ENCODE results near the gene CCDC106. TPM values are rescaled to one million over a fixed set of nuclear protein-coding genes. Genes with fewer than 3 reads are reported as not detected.

The CCDC106 gene
- total and polyA plus RNA-seq, 2 experiments from 2014 or later: 12.0 to 15.2 TPM

DNA sequence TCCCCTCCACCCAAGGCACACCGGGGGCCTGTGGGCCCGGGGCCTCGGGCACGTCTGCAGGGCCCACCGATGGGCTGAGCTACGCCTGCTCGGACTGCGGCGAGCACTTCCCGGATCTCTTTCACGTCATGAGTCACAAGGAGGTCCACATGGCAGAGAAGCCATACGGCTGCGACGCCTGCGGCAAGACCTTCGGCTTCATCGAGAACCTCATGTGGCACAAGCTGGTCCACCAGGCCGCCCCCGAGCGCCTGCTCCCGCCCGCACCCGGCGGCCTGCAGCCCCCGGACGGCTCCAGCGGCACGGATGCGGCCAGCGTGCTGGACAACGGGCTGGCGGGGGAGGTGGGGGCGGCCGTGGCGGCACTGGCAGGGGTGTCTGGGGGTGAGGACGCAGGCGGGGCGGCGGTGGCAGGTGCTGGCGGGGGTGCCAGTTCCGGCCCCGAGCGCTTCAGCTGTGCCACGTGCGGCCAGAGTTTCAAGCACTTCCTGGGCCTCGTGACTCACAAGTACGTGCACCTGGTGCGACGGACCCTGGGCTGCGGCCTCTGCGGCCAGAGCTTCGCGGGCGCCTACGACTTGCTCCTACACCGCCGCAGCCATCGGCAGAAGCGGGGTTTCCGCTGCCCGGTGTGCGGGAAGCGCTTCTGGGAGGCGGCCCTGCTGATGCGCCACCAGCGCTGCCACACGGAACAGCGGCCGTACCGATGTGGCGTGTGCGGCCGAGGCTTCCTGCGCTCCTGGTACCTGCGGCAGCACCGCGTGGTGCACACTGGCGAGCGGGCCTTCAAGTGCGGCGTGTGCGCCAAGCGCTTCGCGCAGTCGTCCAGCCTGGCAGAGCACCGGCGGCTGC is 32.2 kb upstream of the CCDC106 start:
- H3K9me2 ChIP-seq (ENCODE audit: insufficient read depth): no peaks in the 10 kb centered on the region
- no peak overlapping the region for H3K27ac ChIP-seq
- H3K36me3 ChIP-seq (ENCODE audit: low read depth): no peaks in the 10 kb centered on the region; the same call in 1 of the 2 replicates
- no peak overlapping the region for H3K4me3 ChIP-seq
- no peak for DNase-seq
- H3K4me2 ChIP-seq (ENCODE audit: unreplicated experiment): no peak overlapping the region
- peaks cover 24% of the 10 kb centered on the region for H3K79me2 ChIP-seq (ENCODE audit: insufficient read depth)
- no peaks in the 10 kb centered on the region for H3K27me3 ChIP-seq (replicated peaks; ENCODE audit: insufficient read depth)
- H2AFZ ChIP-seq: no peak overlapping the region
- 98 to 99% methylated on average over 72 to 85 of the region's 88 CpGs for WGBS, 2 experiments (ENCODE audit: low coverage in 1 of 2, low lambda C conversion rate in 2 of 2, missing lambda C conversion rate in 2 of 2)
- no peaks in the 10 kb centered on the region for H3K9me3 ChIP-seq (ENCODE audit: low read depth)
- peaks cover 8% of the 10 kb centered on the region; the same call in 1 of the 2 replicates for H3F3A ChIP-seq (ENCODE audit: insufficient read depth)
- no peaks in the 10 kb centered on the region for H4K20me1 ChIP-seq (ENCODE audit: insufficient read depth)
- H3K4me1 ChIP-seq (ENCODE audit: insufficient read depth): no peaks in the 10 kb centered on the region
- TF ChIP-seq EZH2 (IDR thresholded peaks at IDR 0.05; ENCODE audit: insufficient read depth, poor library complexity, severe bottlenecking) (no peak), EZH2phosphoT487 (IDR thresholded peaks at IDR 0.05; ENCODE audit: insufficient read depth, low read depth) (no peak)
- H3K9ac ChIP-seq: no peak overlapping the region
- in situ Hi-C loops (cut with MboI): no loop called here

DNA sequence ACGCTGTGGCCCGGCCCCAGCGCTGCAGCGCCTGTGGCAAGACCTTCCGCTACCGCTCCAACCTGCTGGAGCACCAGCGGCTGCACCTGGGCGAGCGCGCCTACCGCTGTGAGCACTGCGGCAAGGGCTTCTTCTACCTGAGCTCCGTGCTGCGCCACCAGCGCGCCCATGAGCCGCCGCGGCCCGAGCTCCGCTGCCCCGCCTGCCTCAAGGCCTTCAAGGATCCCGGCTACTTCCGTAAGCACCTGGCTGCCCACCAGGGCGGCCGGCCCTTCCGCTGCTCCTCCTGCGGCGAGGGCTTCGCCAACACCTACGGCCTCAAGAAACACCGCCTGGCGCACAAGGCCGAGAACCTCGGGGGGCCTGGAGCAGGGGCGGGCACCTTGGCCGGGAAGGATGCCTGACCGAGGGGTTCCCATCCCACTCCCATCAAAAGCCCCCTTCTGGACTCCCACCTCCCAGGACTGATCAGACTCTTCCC is 31.6 kb upstream of the CCDC106 start:
- Histone ChIP-seq H3K27me3 (replicated peaks; ENCODE audit: insufficient read depth) (no peaks in the 10 kb centered on the region), H3K4me1 (ENCODE audit: insufficient read depth) (no peaks in the 10 kb centered on the region), H3K4me2 (ENCODE audit: unreplicated experiment) (no peak overlapping the region), H3K9me2 (ENCODE audit: insufficient read depth) (no peaks in the 10 kb centered on the region), H3K9me3 (ENCODE audit: low read depth) (no peaks in the 10 kb centered on the region), H3K36me3 (ENCODE audit: low read depth) (no peaks in the 10 kb centered on the region; the same call in 1 of the 2 replicates), H3K9ac (no peak overlapping the region), H4K20me1 (ENCODE audit: insufficient read depth) (no peaks in the 10 kb centered on the region), H3K4me3 (no peak overlapping the region), H3K79me2 (ENCODE audit: insufficient read depth) (peaks cover 17% of the 10 kb centered on the region), H2AFZ (no peak overlapping the region), H3F3A (ENCODE audit: insufficient read depth) (peaks cover 8% of the 10 kb centered on the region; the same call in 1 of the 2 replicates), H3K27ac (no peak overlapping the region)
- TF ChIP-seq EZH2phosphoT487 (IDR thresholded peaks at IDR 0.05; ENCODE audit: insufficient read depth, low read depth) (no peak), EZH2 (IDR thresholded peaks at IDR 0.05; ENCODE audit: insufficient read depth, poor library complexity, severe bottlenecking) (no peak)
- WGBS, 2 experiments (ENCODE audit: low coverage in 1 of 2, low lambda C conversion rate in 2 of 2, missing lambda C conversion rate in 2 of 2): 95 to 96% methylated on average over 35 to 38 of the region's 38 CpGs
- no peak for DNase-seq
- in situ Hi-C loops (cut with MboI): no loop called here

DNA sequence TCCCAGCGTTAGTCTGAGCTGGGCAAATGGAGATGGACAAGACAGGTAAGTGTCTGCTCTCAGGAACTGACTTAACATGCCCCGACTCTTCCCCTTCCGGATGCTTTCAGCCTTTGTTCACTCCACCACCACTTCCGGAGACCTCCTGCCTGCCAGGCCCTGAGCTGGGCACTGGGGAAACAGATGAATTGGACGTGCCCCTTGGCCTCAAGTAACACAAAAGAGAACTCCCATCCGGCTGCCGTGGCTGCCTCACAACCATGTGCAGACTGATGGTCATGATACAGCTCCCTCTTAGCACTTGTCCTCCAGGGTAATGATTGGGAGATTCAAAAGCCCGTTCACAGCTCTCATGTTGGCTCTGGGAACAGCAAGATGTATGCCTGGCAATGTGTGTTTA is 30.6 kb upstream of the CCDC106 start:
- in situ Hi-C loops (cut with MboI): no loop called here
- Histone ChIP-seq H3K9me2 (ENCODE audit: insufficient read depth) (no peaks in the 10 kb centered on the region), H3K9ac (no peak overlapping the region), H3K79me2 (ENCODE audit: insufficient read depth) (peaks cover 7% of the 10 kb centered on the region; the same call in 1 of the 2 replicates), H3K4me2 (ENCODE audit: unreplicated experiment) (no peak overlapping the region), H3K4me1 (ENCODE audit: insufficient read depth) (no peaks in the 10 kb centered on the region), H3K36me3 (ENCODE audit: low read depth) (no peaks in the 10 kb centered on the region; the same call in 1 of the 2 replicates), H3F3A (ENCODE audit: insufficient read depth) (peaks cover 8% of the 10 kb centered on the region; the same call in 1 of the 2 replicates), H3K27ac (no peak overlapping the region), H3K27me3 (replicated peaks; ENCODE audit: insufficient read depth) (no peaks in the 10 kb centered on the region), H3K9me3 (ENCODE audit: low read depth) (no peaks in the 10 kb centered on the region), H2AFZ (no peak overlapping the region), H3K4me3 (no peak overlapping the region), H4K20me1 (ENCODE audit: insufficient read depth) (no peaks in the 10 kb centered on the region)
- no peak for DNase-seq
- TF ChIP-seq EZH2 (IDR thresholded peaks at IDR 0.05; ENCODE audit: insufficient read depth, poor library complexity, severe bottlenecking) (no peak), EZH2phosphoT487 (IDR thresholded peaks at IDR 0.05; ENCODE audit: insufficient read depth, low read depth) (no peak)
- 87 to 88% methylated on average over 8 of the region's 8 CpGs for WGBS, 2 experiments (ENCODE audit: low coverage in 1 of 2, low lambda C conversion rate in 2 of 2, missing lambda C conversion rate in 2 of 2)

DNA sequence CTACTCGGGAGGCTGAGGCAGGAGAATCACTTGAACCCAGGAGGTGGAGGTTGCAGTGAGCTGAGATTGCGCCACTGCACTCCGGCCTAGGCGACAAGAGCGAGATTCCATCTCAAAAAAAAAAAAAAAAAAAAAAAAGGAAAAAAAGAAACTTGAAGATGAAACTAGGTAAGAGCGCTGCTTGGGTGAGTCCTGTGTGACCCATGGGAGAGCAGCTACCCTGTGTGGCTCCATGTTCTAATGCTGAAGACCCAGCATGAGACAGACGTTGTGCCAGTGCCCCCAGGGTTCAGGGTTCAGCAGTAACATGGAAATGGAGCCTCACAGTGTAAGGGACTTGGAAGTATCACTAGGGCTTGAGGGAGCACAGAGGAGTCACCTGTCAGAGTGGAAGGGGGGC is 29.6 kb upstream of the CCDC106 start:
- no peak overlapping the region for H3K9ac ChIP-seq
- no peaks in the 10 kb centered on the region for H4K20me1 ChIP-seq (ENCODE audit: insufficient read depth)
- no peaks in the 10 kb centered on the region for H3K27me3 ChIP-seq (replicated peaks; ENCODE audit: insufficient read depth)
- DNase-seq: no peak
- no peak overlapping the region for H3K4me3 ChIP-seq
- no peaks in the 10 kb centered on the region; the same call in 1 of the 2 replicates for H3K36me3 ChIP-seq (ENCODE audit: low read depth)
- no peaks in the 10 kb centered on the region for H3K9me3 ChIP-seq (ENCODE audit: low read depth)
- TF ChIP-seq EZH2phosphoT487 (IDR thresholded peaks at IDR 0.05; ENCODE audit: insufficient read depth, low read depth) (no peak), EZH2 (IDR thresholded peaks at IDR 0.05; ENCODE audit: insufficient read depth, poor library complexity, severe bottlenecking) (no peak)
- in situ Hi-C loops (cut with MboI): no loop called here
- H3K4me1 ChIP-seq (ENCODE audit: insufficient read depth): no peaks in the 10 kb centered on the region
- H3F3A ChIP-seq (ENCODE audit: insufficient read depth): peaks cover 11% of the 10 kb centered on the region; the same call in 1 of the 2 replicates
- no peak overlapping the region for H2AFZ ChIP-seq
- no peaks in the 10 kb centered on the region for H3K9me2 ChIP-seq (ENCODE audit: insufficient read depth)
- H3K79me2 ChIP-seq (ENCODE audit: insufficient read depth): 0 out of 2 replicates have a peak, but pooled peaks cover 3% of the 10 kb centered on the region
- 87 to 98% methylated on average over 3 to 7 of the region's 7 CpGs for WGBS, 2 experiments (ENCODE audit: low coverage in 1 of 2, low lambda C conversion rate in 2 of 2, missing lambda C conversion rate in 2 of 2)
- H3K27ac ChIP-seq: no peak overlapping the region
- no peak overlapping the region for H3K4me2 ChIP-seq (ENCODE audit: unreplicated experiment)

Measured in GM23248 (cell line).